ENCODE measurements around the gene TMEM131.
"Not testable (repeated sequence)": the region's sequence is repeated elsewhere in the genome, so short reads cannot be mapped to it uniquely, and the experiment has no call there.

TMEM131 gene

DNA sequence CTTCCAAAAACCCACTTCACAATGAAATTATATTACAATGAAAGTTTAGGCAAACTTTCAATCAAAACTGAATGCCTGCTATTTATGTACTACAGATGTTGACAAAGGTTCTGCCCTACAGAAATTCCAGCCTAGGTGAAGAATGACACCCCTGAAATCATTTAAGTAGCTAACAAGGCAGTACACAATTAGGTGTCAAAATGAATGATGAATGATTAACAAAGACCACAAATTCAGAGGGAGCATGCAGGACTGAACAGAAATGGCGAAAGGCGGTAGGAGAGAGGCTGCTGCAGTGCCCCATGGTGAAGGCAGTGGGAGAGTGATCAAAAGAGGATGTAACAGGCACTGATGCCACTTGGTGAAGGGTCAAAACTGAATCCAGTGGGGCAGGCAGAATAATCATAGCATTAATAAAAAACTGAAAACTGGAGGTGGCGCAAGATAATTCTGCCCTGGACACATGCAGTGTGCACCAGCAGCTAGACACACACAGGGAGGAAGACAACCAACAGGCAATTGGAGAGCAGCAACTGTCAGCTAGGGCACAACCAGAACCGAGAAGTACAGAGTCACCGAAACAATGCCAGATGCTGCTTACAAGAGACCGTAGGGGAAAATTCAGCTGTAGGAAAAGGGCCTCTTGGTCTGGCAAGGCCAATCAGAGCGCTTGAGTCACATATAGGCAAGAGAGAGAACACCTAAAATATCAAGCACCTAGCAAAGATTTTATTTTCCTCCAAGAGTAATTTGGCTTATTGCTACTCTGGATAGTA is 4.5 kb downstream of the TMEM131 start:
- no peak for DNase-seq (ENCODE audit: low read depth)

DNA sequence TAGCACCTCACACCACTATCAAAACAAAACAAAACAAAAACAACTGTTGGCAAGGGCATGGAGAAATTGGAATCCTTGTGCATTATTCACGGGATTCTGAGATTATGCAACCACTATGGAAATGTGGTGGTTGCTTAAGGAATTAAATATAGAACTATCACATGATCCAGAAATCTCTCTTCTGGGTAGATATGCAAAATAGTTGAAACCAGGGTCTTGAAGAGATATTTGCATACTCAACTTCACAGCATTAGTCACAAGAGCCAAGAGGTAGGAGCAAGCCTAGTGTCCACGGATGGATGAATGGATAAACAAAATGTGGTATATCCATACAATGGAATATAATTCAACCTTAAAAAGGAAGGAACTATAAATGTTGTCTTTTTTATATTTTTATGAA is 7.0 kb downstream of the TMEM131 start:
- no peak for DNase-seq (ENCODE audit: low read depth)

DNA sequence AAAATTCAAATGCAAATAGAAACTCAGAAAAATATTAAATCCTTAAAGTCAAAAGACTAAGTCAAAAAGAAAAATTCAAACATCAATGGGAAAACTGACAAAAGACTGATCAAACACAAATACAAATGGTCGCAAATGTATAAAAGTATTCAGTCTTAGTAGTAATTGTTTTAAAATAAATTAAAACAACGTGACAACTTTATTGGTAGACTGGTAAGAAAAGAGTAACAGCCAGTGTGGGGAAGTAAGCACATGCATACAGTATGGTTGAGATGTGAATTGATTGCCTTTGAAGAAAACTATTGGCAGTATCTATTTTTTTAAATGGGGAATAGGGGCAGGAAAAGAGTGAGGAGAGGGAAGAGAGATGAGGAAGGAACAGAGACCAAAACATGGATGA is 9.8 kb downstream of the TMEM131 start:
- no peak for DNase-seq (ENCODE audit: low read depth)

DNA sequence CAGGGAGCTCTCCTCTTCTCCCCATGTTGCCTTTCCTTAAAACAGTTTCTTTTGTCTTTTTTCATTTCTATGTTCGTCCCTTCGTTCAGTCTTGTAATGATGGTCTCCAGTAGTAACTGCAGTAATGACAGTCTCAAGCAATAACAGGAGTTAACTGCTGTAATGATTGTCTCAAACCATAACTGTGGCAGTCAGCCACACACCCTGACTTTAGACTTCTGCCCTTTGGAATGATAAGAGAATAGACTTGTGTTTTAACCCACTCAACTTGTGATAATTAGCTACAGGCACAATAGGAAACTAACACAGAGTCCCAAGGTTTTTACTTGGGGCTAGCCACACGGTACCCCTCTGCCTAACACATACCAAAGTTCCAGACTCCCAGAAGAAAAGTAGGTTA is 12.1 kb downstream of the TMEM131 start:
- DNase-seq (ENCODE audit: low read depth): no peak

DNA sequence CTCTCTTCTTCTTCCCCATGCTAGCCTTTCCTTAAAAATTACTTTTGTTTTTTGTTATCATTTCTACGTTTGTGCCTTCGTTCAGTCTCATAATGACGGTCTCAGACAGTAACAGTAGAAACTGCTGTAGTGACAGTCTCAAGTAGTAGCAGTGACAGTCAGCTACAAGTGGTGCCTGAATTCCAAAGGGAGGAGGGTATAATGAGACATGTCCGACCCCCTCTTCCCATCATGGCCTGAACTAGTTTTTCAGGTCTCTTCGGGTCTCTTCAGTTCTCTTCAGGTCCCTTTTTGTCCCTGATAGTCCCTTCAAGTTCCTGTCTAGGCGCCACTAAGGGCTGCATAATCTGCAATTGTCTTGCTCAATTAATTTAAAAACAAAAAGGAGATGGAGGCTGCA is 12.6 kb downstream of the TMEM131 start:
- no peak for DNase-seq (ENCODE audit: low read depth)

DNA sequence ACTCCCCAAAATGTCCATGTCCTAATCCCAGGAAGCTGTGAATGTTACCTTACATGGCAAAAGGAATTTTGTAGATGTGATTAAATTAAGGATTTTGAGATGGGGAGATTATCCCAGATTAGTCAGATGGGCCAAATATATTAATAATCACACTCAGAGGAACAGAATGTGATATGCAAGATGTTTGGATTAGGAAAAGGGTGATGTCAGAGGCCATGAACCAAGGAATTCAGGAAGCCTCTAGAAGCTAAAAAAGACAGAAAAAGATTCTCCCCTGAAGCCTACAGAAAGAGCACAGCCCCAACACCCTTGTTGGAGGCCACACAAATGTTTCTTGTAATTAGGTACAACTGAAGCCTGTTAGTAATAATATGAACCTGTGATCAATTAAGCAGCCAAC is 13.1 kb downstream of the TMEM131 start:
- no peak for DNase-seq (ENCODE audit: low read depth)

DNA sequence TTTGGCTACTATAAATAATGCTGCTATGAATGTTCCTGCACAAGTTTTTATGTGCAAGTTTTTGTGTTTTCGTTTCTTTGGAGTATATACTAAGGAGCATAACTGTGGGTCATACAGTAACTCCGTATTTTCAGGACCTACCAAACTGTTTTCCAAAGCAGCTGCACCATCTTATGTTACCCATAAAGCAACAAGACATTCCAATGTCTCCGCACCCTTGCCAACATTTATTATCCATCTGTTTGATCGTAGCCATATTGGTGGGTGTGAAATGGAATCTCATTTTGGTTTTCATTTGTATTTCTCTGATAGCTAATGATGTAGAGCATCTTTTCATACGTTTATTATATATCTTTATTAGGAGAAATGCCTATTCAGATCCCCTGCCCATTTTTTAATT is 13.8 kb downstream of the TMEM131 start:
- DNase-seq (ENCODE audit: low read depth): no peak

DNA sequence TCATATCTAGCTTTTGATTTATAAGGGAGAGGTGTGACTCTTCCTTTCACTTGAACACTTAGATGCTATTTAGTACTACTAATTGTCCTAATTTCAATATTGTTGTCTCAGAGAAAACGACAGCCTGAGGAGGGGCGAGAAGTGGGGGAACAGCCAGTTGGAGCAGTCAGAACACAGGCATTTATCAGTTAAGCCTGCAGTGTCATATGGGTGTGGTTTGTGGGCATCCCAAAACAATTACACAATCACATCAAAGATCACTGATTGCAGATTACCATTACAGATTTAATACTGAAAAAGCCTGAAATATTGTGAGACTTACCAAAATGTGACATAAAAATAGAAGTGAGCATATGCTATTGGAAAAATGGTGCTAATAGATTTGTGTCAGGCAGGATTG is 15.8 kb downstream of the TMEM131 start:
- DNase-seq (ENCODE audit: low read depth): no peak

DNA sequence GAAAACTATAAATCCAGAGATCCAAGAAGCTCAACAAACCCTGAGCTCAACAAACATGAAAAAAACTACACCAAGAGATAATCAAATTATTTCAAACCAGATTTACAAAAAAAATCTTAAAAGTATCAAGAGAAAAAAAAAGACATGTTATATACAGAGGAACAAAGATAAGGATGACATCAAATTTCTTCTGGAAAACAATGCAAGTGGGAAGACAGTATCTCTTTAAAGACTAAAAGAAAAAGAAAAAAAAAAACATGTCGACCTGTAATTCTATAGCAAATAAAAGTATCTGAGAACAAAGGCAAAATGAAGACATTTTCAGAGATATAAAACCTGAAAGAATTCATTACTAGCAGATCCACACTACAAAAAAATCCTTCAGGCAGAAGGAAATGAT is 21.3 kb downstream of the TMEM131 start:
- no peak for DNase-seq (ENCODE audit: low read depth)

DNA sequence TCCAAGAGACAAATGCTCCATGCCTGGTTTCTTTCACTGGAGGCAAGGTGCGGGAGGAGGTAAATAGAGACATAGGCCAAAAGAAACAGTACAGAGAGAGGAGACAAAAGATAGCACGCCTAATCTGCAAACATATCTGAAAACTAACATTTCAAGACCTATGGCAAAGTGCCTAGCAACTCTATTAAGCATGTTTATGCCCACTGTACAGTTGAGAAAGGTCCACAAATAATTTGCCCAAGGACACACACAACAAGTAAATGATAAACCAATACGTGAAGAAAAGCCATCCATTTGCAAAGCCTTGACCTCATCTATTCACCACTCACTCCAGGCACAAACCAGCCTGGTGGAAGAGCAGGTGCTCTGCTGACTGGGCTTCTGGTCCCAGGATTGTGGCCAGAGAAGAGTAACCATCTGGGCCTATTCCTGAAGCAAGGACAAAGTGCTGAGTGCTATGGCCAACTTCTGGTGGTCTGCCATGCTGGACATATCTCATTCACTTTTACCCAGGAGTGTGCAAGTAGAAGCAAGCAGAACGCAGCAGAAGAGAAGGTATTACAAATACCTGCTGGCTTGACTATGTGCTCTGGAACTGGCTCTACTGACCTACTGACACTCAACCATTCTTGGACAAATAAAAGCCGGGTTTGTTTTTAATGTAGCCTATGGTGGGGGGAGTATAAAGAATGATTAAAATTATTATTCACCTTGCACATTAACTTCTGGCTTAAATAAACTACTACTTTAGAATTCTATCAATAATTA is 25.3 kb downstream of the TMEM131 start:
- no peak for DNase-seq (ENCODE audit: low read depth)

DNA sequence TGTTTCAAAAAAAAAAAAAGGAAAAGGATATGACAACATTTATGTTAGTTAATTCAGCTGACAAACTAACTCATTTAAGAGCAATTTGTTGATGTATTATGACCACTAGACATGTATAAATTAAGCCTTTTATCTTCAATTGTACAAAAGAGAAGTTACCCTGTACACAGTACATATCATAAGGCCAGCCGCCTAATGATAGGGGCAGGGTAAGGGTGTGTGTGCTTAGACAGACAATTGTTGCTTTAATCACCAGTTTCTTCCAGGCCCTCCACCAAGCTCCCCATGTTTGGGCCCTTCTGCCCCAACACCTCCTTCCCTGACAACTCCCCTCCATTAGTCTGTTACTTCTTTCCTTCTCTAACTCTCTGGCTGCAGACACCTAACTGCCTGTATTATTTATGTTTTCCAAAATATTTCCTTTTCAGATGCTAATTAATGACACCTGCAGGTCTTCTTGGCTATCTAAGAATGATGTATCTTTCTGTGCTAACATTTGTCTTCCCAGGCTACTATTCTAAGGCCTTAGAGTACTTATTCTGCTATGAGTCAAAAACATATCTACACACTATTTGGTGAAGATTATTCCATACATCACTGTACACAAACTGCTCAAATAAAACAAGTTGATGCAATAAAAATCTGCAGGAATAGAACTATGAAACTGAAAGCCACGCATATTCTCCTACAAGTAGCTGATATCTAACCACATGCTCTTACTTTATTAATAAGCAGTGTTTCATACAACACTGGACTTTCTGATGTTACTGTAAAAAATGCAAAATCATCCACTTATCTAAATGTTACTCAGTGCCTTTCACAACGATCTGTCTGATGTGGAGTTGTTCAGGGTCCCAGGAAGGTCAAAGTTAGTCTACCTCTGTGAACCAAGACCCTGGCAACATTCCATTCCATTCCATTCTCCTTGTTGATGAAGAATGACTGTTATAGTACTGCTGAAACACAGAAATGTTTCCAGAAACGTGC is 26.4 kb downstream of the TMEM131 start:
- DNase-seq (ENCODE audit: low read depth): no peak

DNA sequence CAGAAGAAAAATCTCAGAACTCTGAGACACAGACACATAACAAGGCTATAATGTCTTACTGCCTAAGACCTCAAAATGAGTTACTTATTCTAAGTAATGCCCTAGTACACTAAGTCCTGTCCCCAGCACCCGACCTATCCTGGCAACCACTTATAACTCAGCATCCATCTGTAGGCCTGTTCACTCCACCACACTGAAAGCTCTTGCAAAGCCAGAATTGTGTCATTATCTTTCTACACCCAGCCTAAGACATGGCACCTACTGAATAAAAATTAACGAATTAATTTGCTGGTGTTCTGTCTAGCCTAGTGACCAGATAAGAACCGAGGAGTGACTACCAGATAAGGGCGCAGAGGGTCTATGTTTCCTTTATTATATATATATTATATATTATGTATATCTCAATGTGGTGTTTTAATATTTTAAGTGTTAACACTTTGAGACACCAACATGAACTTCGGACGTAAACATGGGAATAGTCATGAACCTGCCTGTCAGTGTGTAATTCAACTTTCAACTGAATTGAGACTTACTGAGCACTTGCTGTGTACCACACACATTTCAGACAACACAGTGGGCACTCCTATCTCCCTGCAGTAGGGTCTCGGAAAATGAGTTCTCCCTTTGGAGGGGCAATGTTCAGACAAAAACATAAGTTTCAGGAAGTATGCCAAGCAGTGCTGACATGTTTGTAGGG is 27.7 kb downstream of the TMEM131 start:
- DNase-seq (ENCODE audit: low read depth): no peak

DNA sequence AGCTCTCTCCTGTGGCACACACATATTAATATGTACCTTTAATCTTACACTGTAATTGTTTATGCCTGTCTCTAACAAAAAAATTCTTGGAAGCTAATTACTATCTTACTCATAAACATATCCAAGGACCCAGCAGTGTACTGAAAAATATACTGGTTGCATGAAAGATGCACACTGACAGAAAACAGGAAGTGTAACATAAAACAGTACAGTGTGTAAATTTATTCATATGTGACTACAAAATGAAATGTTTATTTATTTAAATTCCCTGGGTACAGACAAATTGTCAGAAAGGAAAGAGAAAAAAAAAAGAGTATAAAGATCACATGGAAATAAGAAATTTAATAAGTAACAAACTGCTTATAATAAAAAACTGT is 28.5 kb downstream of the TMEM131 start:
- no peak for DNase-seq (ENCODE audit: low read depth)

DNA sequence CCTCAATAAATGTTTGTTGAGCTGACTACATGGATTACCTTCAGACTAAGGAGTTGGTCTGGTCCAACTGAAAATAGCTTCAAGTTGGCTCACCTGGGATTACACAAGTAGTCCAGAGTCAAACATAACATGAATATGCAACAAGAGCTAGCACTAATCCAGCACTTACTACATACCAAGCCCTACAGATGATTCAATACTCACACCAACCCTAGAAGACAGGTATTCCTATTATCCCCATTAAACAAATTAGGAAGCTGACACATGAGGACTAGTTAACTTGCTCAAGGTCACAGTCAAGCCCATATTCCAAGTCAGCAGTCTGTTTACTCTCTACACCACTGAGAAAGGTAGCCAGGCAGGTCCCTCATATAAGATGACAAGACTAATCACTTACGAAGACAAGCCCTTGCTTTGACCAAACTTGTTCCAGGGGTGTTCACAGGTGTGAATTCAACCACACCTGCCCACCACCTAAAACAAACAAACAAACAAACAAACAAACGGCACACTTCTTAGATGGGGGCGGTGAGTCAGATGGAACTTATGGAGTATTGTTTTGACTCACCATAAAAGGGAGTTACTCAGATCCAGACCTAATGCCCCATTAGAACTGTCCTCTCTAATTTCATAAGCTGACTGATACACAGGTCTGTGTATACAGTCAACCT is 29.1 kb downstream of the TMEM131 start:
- no peak for DNase-seq (ENCODE audit: low read depth)

DNA sequence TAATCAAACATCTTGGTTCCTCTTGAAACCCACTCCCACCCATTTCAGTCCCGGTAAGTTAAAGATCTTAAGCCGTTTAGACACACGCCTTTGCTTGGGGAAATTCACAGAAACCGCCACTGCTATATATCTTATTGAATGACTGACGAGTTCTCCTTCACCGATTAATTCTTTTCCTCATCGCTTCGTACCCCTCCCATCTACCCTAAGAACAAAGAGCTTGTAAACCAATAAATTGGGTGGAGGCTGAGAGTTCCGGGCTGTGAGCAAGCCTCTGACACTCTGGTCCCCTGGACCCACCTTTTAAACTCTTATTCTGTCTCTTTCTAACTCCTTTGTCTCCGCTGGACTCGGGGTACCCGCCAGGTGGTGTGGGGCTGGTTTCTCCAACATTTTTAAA is 30.6 kb downstream of the TMEM131 start:
- DNase-seq (ENCODE audit: low read depth): no peak

DNA sequence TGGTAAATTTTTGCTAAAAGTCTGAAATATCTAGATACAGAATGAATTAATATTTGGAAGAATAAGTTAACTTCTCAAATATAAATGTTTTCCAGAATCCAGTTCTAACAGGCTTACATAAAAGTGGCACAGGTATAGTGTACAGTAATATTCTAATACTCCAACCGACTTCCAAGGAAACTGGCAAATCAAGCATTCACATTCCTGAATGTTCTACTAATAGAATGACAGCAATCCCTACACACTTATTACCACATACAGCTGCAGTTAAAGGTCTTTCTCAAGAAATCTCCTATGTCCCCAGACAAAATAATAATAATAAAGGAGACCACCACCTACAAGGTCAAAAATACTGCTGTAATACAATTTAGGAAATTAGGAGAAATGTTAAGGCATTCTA is 31.9 kb downstream of the TMEM131 start:
- DNase-seq (ENCODE audit: low read depth): no peak

DNA sequence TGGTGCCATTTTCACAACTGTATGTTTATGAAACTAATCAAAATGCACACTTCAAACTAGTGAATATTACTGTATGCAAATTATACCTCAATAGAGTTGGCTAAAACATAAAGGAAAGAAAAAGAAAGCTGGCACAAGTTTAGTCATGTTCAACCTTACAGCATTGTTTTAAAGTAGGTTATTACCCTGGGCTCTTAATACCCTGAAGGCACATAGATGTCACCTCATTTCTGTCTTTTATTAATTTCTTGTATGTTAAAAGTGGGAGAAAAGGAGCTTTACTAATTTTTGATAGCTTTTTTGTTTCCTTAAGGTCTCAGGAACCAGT is 32.7 kb downstream of the TMEM131 start:
- DNase-seq (ENCODE audit: low read depth): no peak

DNA sequence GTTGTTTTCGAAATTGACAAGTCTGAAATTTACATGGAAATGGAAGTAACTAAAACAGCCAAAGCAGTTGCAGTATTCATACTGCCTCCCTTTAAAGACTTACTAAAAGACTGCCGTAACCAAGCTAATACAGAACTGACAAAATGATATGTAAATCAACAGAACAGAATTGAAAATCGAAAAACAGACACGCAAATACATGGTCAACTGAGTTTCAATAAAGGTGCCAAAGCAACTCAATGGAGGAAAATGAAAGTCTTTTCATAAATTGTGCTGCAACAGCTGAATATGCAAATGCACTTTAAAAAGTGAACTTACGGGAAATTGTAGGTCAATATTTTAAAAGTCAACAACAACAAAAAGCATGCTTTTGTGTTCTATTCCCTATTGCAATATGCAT is 34.2 kb downstream of the TMEM131 start:
- no peak for DNase-seq (ENCODE audit: low read depth)

DNA sequence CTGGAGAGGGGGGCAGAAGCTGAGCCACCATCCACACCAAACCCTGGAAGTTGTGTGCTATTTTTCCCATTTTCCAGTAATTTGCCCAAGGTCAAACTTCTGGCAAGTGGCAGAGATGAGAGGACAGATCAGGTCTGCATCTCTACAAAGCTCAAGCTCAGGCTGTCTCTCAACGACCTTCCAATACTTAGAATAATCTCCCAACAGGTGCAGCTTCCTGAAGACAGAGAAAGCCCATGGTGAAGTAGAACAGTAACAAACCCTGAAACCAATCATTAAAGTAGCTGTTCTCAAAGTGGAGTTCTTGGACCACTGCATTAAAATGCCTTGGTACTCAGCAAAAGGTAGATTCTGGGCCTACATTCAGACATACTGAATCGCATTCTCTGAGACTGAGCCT is 37.6 kb downstream of the TMEM131 start:
- no peak for DNase-seq (ENCODE audit: low read depth)

DNA sequence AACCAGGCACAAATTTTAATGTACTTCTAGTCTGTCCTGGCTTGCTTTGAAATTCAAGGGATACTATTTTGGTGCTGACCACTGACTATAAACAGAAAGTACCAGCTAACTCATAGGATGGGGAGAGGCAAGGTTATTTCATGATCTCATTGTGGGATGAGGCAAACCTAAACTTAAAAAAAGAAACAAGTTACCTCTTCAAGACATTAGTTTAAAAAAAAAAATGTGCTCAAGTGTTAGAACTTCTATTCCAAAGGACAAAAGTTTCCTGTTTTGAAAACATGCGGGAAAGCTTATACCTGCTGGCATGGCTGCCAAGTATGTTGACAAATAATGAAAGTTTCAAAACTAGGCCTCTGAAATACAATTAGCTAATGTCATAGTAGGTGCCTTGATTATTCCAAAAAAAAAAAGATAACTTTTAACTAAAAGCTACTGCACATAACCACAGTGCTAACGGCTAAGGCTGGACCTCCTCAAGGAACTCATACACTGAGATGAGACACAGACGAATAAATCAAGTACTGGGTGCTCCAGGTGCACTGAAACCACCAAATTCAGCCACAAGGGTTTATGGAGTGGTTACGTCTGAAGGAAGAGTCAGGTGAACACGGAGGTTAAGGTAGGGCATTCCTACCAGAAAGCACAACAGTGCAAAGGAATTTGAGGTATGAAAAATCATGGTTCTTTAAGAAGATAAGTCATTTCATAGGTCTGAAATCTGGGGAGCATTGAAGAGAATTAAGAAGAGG is 38.1 kb downstream of the TMEM131 start:
- no peak for DNase-seq (ENCODE audit: low read depth)

DNA sequence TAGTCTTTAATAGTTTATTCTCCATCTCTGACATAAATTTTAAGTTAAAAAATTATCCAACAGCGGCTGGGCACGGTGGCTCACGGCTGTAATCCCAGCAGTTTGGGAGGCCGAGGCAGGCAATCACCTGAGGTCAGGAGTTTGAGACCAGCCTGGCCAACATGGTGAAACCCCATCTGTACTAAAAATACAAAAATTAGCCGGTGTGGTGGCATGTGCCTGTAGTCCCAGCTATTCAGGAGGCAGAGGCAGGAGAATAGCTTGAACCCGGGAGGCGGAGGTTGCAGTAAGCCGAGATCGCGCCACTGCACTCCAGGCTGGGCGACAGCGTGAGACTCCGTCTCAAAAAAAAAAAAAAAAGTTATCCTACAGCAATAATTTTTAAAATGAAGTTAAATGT is 39.0 kb downstream of the TMEM131 start:
- DNase-seq (ENCODE audit: low read depth): not testable (repeated sequence)

Measured in T follicular helper cell (primary cell).